Liver (tissue), 3 donors: Measurements from ENCODE around the gene KCNMA1.

Experiments used
- CTCF ChIP-seq: fragments of 150-350 bp; IDR thresholded peaks from 2 replicates; pipeline ENCODE4 v1.5.1; 2017; ENCODE audit warnings: improper control_type of control experiment, low read depth, low read length; ENCODE audit not compliant: missing input control
- EGR1 ChIP-seq, 2 donors: IDR thresholded peaks; 2 replicates each; pipeline ENCODE4 v1.6.1; 2016 to 2018; ENCODE audit warnings: antibody characterized with exemption in 2 of 2, low read depth in 2 of 2
- FOXA1 ChIP-seq: IDR thresholded peaks from 2 replicates; pipeline ENCODE4 v1.6.1; 2016; ENCODE audit warnings: antibody characterized with exemption
- FOXA2 ChIP-seq: IDR thresholded peaks from 2 replicates; pipeline ENCODE4 v1.6.1; 2016; ENCODE audit warnings: antibody characterized with exemption
- RAD21 ChIP-seq, 2 donors: IDR thresholded peaks; 2 replicates each; pipeline ENCODE4 v1.6.1; 2016; ENCODE audit warnings: antibody characterized with exemption in 2 of 2, mild to moderate bottlenecking in 2 of 2
- REST ChIP-seq: IDR thresholded peaks from 2 replicates; pipeline ENCODE4 v1.6.1; 2016; ENCODE audit warnings: antibody characterized with exemption, mild to moderate bottlenecking
- TAF1 ChIP-seq: conservative IDR thresholded peaks from 2 replicates; pipeline ENCODE4 v1.6.1; 2016; ENCODE audit warnings: antibody characterized with exemption, mild to moderate bottlenecking
- YY1 ChIP-seq: IDR thresholded peaks from 2 replicates; pipeline ENCODE4 v1.6.1; 2016; ENCODE audit warnings: antibody characterized with exemption, mild to moderate bottlenecking
- ZBTB33 ChIP-seq: IDR thresholded peaks from 2 replicates; pipeline ENCODE4 v1.6.1; 2016; ENCODE audit warnings: antibody characterized with exemption
- donor health status: healthy.
- donor health status: healthy.

- TF ChIP-seq CTCF: no peak
- TF ChIP-seq EGR1 (IDR thresholded peaks at IDR 0.05; ENCODE audit: low read depth in 2 of 2): no peak
- no peak for TF ChIP-seq YY1
- no peak for TF ChIP-seq TAF1
- TF ChIP-seq FOXA1: no peak
- no peak for TF ChIP-seq REST
- TF ChIP-seq FOXA2: no peak
- TF ChIP-seq ZBTB33: no peak
- no peak for TF ChIP-seq RAD21 (IDR thresholded peaks at IDR 0.05)
Observed at GRCh38 chr10:77030974-77031373, 606.6 kb downstream of the KCNMA1 start.
